HG02588 (cell line): ENCODE results near the gene DHTKD1.
"Not testable (repeated sequence)": the region's sequence is repeated elsewhere in the genome, so short reads cannot be mapped to it uniquely, and the experiment has no call there.

Experiments used
- ATAC-seq: cut with Tn5 transposase; IDR thresholded peaks from one replicate; pipeline ENCODE4 v1.9.1; 2021; ENCODE audit warnings: mild to moderate bottlenecking, moderate library complexity; ENCODE audit not compliant: unreplicated experiment

DHTKD1 gene

GRCh38 chr10:12135631-12136030, 66.9 kb downstream of the DHTKD1 start:
- ATAC-seq, result no peak

- ATAC-seq, result no peak
Measured at GRCh38 chr10:12140038-12140437, 71.3 kb downstream of the DHTKD1 start.

- ATAC-seq, result no peak
Measured at GRCh38 chr10:12144538-12144937, 75.8 kb downstream of the DHTKD1 start.

DNA sequence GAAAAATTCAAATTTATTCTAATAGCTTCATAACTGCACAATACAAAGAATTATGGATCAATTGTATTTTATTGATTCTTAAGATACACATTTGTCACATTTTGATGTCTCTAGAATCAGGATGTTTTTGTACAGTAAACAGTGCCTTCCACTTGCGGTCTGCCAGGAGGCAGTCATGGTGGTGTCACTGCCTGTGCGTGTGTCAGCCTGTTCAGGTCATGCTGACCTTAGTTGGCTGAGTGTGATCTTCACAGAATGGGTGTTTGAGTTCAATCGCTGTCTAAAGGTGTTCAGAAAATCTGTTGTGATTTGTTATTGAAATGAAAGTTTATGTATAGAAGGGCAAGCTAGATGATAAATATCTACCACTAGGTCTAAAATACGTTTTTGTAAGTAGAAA, 81.4 kb downstream of the DHTKD1 start:
- ATAC-seq, result no peak

GRCh38 chr10:12154516-12154915, 85.8 kb downstream of the DHTKD1 start:
- no peak for ATAC-seq

- ATAC-seq, result no peak
Measured at GRCh38 chr10:12156367-12157123, 87.8 kb downstream of the DHTKD1 start.

DNA sequence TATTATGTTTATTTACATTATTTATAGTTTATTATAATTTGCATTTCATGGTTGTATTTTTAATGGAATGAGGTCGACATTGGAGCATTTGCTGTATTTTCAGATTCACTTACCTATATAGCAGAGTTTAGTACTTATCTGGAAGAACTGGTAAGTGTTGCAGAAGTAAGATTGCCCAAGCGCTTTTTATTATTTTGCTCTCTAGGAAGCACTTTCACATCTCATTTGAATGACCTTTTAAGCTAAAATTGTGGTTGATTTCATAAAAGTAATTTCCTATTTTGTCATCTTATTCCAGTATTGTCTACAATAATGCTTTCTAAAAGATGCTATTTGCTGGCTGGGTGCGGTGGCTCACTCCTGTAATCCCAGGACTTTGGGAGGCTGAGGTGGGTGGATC, 89.4 kb downstream of the DHTKD1 start:
- ATAC-seq, result no peak

DNA sequence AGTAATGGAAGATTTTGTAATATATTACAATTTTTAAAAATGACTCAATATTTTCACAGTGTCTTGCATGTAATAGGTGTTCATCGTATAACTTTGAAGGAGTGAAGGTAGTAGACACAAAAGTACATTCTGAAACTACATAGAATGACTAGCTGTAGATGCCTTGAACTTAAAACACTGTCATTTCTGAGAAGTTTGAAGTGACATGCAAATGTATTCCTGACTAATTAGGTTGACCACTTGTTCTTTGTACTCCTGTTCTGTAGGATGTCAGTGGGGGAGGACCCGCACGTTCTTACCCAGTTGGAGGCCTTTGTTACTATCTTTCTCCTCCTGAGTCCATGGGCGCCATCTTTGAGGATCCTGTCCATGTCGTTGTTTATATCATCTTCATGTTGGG, 91.9 kb downstream of the DHTKD1 start:
- ATAC-seq, result no peak

DNA sequence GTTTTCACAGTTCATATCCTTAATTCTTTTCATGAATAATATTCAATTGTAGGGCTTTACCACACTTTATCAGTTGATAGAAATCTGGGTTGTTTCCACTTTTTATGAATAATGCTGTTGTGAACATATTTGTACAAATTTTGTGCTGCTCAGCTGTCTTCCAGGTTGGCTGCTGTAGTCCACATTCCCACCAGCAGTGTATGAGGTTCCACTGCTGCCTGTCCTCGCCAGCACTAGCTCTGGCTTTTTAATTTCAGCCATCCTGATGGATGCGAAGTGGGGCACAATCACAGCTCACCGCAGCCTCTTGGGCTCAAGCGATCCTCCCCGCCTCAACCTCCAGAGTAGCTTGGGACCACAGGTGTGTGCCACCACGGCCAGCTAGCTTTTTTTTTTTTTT, 94.2 kb downstream of the DHTKD1 start:
- no peak for ATAC-seq

DNA sequence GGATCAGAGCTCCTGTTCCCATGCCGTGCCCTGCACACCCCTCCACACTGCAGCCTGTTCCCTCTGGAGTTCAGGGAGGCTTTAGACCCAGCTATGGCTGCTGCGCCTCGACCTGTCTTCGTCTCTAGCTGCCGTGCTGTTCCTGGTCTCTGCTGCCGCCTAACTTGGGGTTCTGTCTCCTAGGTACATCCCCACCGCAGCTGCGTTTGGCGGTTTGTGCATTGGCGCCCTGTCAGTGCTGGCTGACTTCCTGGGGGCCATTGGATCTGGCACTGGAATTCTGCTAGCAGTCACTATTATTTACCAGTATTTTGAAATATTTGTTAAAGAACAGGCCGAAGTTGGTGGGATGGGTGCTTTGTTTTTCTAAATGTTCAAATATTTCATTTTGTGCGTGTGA, 95.3 kb downstream of the DHTKD1 start:
- ATAC-seq, result no peak

- no peak for ATAC-seq
Measured at GRCh38 chr10:12165036-12165435, 96.3 kb downstream of the DHTKD1 start.

- no peak for ATAC-seq
Measured at GRCh38 chr10:12165999-12166775, 97.4 kb downstream of the DHTKD1 start.

DNA sequence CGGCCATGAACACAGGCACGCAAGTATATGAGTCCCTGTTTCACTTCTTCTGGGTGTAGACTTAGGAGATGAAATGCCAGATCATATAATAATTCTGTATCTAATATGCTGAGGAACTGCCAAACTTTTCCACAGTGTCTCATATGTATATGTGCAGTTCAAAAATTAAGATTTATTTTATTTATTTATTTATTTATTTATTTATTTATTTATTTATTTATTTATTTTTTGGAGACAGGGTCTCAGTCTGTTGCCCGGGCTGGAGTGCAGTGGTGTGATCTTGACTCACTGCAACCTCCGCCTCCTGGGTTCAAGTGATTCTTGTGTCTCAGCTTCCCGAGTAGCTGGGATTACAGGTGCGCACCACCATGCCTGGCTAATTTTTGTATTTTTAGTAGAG, 102.8 kb downstream of the DHTKD1 start:
- ATAC-seq, result not testable (repeated sequence)
